SW 1271 (cell line): ENCODE results near the gene AVP.
A peak's percentile ranks its signal among the peaks of the same experiment; 100 is the strongest.

Source experiments
- DNase-seq, 2 experiments: peaks; one replicate each; lab custom pipeline; 2025; lab: John Stamatoyannopoulos, UW

The AVP gene

GRCh38 chr20:3047486-3048419 is 36.8 kb downstream of the AVP start:
- no peak for DNase-seq

- no peak for DNase-seq
Measured at GRCh38 chr20:3046677-3047462, 37.7 kb downstream of the AVP start.

DNA sequence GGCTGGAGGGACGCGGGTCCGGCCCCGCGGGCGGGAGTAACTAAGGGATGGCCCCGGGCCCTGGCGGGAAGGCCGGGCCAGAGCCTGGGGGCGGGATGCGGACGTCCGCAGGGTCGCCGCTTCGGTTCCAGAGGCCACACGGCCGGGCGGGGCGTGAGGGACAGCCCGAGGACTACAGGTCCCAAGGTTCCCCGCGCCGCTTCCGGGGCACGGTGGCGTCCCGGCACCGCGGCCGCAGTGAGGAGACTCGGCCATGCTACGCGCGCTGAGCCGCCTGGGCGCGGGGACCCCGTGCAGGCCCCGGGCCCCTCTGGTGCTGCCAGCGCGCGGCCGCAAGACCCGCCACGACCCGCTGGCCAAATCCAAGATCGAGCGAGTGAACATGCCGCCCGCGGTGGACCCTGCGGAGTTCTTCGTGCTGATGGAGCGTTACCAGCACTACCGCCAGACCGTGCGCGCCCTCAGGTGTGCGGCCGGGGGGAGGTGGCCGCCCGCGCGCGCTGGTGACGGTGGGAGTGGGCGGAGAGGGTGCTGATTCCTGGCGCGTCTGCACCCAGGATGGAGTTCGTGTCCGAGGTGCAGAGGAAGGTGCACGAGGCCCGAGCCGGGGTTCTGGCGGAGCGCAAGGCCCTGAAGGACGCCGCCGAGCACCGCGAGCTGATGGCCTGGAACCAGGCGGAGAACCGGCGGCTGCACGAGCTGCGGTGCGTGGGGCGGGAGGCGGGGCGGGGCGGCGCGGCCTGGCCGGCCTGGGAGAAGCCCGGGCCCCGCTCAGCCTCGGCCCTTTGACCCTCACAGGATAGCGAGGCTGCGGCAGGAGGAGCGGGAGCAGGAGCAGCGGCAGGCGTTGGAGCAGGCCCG is 38.5 kb downstream of the AVP start, which contains the start of gene MRPS26:
Gene MRPS26 (plus strand): TSS at position 237 of the 861 bp plus-strand sequence. CDS start 17 bp downstream, at position 254.
- DNase-seq, result peak; percentile 72 to 90

DNA sequence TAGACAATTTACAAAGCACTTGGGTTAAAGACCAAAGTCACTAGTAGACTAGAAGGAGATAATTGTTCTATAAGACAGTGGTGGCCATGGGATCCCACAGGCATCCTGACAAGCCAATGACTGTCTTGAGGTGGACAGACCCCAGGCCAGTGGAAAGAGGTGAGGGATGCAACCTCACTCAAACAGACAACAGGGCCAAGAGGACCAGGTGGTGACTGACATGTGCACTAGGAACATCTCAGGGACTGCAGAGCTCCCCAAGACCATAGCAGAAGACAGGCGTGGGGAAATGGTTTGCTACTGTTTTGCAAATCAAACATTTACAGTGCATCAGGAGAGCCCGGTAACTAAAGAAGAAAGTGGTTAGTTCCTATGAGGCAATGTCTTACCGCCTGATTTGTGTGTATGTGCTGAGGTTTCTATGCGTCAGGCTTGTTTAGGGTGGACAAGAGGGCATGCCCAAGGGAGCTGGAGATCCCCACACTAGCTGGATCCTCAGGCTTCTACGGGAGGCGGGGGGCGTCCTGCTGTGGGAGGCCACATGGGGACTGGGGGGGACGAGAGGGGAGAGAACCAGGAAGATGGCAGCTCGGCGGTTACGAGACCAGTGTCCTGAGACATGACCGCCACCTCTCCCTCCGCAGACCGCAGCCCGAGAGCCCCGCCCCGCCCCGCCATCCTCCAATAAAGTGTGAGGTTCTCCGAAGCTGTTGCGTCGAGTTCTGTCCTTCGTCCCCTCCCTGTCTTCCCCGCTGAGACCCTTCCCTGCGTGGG is 39.3 kb downstream of the AVP start:
- peak; percentile 72 to 90 for DNase-seq

DNA sequence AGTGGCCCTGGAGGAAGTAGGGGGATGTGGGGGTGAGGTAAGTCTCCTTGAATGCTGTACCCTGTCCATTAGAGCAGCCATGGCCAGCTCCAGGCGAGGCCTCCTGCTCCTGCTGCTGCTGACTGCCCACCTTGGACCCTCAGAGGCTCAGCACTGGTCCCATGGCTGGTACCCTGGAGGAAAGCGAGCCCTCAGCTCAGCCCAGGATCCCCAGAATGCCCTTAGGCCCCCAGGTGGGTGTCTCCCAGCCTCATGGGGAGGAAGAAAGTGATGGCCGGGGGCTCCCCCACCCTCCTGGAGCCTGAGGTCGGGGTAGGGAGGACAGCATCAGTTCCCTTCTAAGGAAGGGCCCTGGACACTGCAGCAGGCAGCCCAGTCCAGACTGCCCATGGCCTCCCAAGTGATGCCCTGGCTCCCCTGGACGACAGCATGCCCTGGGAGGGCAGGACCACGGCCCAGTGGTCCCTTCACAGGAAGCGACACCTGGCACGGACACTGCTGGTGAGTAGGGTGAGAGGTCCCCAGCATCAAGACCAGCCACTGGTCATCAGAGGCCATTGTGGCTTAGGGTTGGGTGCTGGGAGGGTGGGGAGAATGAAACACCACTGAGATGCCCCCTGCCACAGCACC is 40.1 kb downstream of the AVP start:
- no peak for DNase-seq

GRCh38 chr20:3043322-3043721 is 41.2 kb downstream of the AVP start, which contains the start of gene GNRH2:
TSS of gene GNRH2 (plus strand) at chr20:3043622. CDS start at chr20:3044415, 793 bp downstream.
- no peak for DNase-seq

DNA sequence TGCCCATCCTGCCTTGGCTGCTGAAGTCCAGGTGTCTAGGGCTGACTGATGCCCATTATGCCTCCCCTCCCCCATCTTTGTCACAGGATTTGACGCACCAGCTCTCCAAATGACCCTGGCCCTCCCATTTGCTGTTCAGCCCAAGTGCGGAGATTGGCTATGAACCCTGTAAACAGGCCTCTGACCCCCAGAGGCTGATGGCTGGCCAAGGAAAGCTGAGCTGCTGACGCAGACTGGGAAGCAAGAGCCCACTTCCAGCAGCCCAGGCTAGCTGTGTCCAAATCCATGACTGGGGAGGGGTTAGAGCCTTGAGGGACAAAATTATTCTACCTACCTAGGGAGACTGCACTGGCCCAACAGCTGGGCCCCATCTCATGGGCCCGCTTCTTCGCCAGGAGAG is 41.9 kb downstream of the AVP start:
- no peak for DNase-seq

- DNase-seq, result no peak
Measured at GRCh38 chr20:3041854-3042409, 42.6 kb downstream of the AVP start.

GRCh38 chr20:3040086-3040485 is 44.4 kb downstream of the AVP start:
- DNase-seq, result no peak

DNA sequence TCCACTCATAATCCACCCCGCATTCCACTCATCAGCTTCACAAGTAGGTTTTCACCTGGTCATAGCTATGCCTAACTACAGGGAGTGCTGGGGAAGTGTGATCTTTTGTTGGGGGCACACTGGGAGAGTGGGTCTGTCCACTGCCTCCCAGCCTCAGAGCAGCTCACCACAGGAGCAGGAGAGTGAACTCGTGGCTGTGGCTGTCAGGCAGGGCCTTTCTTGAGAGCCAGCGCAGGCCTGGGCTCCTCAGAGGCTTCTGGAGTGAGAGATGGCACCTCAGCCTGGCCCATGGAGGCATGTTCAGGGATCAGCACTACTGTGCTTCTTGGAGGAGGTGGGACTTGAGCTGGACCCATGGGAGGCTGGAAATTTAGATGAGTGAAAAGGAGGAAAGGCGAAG is 45.1 kb downstream of the AVP start:
- DNase-seq, result no peak

- DNase-seq, result no peak
Measured at GRCh38 chr20:3038454-3038853, 46.1 kb downstream of the AVP start.

DNA sequence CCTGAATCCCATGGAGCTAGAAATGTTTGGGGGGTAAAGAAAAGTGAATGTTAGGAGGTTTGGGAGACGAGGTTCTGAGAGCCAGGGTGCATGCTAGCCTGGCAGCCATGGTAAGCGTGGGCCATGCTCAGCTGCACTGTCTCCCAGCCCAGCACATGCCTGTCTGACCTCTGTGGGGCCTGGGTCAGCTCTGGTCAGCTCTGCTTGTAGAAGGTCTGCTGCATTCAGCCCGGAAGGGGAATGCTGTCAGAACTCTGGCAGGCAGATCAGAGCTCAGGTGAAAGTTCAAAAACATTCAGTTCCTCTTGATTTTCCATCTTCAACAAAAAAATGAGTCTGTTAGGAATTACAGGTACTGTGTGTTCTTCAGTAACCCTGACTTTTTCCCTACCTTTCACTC is 46.9 kb downstream of the AVP start:
- no peak for DNase-seq

DNA sequence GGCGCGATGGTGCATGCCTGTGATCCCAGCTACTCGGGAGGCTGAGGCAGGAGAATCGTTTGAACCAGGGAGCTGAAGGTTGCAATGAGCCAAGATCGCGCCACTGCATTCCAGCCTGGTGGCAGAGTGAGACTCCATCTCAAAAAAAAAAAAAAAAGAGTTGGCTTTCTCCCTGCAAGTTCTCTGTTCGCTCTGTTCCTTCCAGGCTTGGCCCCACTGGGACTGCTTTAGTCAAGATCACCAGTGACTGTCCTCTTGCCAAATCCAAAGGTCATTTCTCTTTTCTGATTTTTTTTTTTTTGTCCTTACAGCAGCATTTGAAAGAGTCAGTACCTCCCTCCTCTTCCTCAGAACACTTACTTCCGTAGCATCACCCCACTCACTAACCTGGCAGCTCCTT is 51.9 kb downstream of the AVP start:
- no peak for DNase-seq
